Astrocyte (in vitro differentiated cells and primary cell): ENCODE data around the gene SLC35F5. TPM values are rescaled to one million over a fixed set of nuclear protein-coding genes. Genes with fewer than 3 reads are reported as not detected.
"Not testable (repeated sequence)": the region's sequence is repeated elsewhere in the genome, so short reads cannot be mapped to it uniquely, and the experiment has no call there.

Experiments used
- DNase-seq: peaks from one replicate; pipeline ENCODE4 v3.0.0-alpha.2; 2010; ENCODE audit warnings: low read depth
- FAIRE-seq: peaks from 2 replicates; lab custom pipeline; 2011; peaks lifted over from hg19 to GRCh38; lab: Jason Lieb, UNC
- H2AFZ ChIP-seq: 2 replicates; pipeline ENCODE4 v1.6.0; 2012; ENCODE audit warnings: low read depth, low read length, inconsistent platforms
- H3K27ac ChIP-seq: 2 replicates; pipeline ENCODE4 v1.5.1; 2011; ENCODE audit warnings: low read depth, low read length, inconsistent platforms
- H3K27me3 ChIP-seq: 2 replicates; pipeline ENCODE4 v1.6.0; 2011; ENCODE audit warnings: low read length, inconsistent platforms; ENCODE audit not compliant: insufficient read depth
- H3K36me3 ChIP-seq: 2 replicates; pipeline ENCODE4 v1.5.1; 2011; ENCODE audit warnings: low read length, inconsistent platforms; ENCODE audit not compliant: insufficient read depth
- H3K4me1 ChIP-seq: 2 replicates; pipeline ENCODE4 v1.5.1; 2011; ENCODE audit warnings: low read length, inconsistent platforms; ENCODE audit not compliant: insufficient read depth
- H3K4me2 ChIP-seq: 2 replicates; pipeline ENCODE4 v1.6.0; 2012; ENCODE audit warnings: low read length, inconsistent platforms
- H3K4me3 ChIP-seq: 2 replicates; pipeline ENCODE4 v1.5.1; 2011; ENCODE audit warnings: low read depth, mild to moderate bottlenecking, low read length, inconsistent platforms; ENCODE audit not compliant: insufficient read depth
- H3K79me2 ChIP-seq: 2 replicates; pipeline ENCODE4 v1.6.0; 2012; ENCODE audit warnings: mild to moderate bottlenecking, low read length, inconsistent platforms; ENCODE audit not compliant: insufficient read depth
- H3K9ac ChIP-seq: 2 replicates; pipeline ENCODE4 v1.6.0; 2012; ENCODE audit warnings: mild to moderate bottlenecking, low read length, inconsistent platforms
- H3K9me3 ChIP-seq: 2 replicates; pipeline ENCODE4 v1.5.1; 2012; ENCODE audit warnings: low read depth, mild to moderate bottlenecking, low read length, inconsistent platforms; ENCODE audit not compliant: insufficient read depth
- H4K20me1 ChIP-seq: 2 replicates; pipeline ENCODE4 v1.6.0; 2012; ENCODE audit warnings: low read length, inconsistent platforms; ENCODE audit not compliant: insufficient read depth
- H3K27ac Mint-ChIP-seq: one replicate; pipeline ENCODE4 v1.8.0; 2021; ENCODE audit warnings: mild to moderate bottlenecking, mixed read lengths; ENCODE audit not compliant: unreplicated experiment
- H3K27me3 Mint-ChIP-seq: one replicate; pipeline ENCODE4 v1.8.0; 2021; ENCODE audit warnings: low read depth, mixed read lengths; ENCODE audit not compliant: unreplicated experiment
- H3K36me3 Mint-ChIP-seq: one replicate; pipeline ENCODE4 v1.8.0; 2021; ENCODE audit warnings: low read depth, mixed read lengths; ENCODE audit not compliant: unreplicated experiment
- H3K4me1 Mint-ChIP-seq: one replicate; pipeline ENCODE4 v1.8.0; 2021; ENCODE audit warnings: low read depth, mixed read lengths; ENCODE audit not compliant: unreplicated experiment
- H3K4me3 Mint-ChIP-seq: one replicate; pipeline ENCODE4 v1.8.0; 2021; ENCODE audit warnings: mild to moderate bottlenecking, moderate library complexity, mixed read lengths; ENCODE audit not compliant: unreplicated experiment
- H3K9me3 Mint-ChIP-seq: one replicate; pipeline ENCODE4 v1.8.0; 2021; ENCODE audit warnings: mild to moderate bottlenecking, mixed read lengths; ENCODE audit not compliant: unreplicated experiment
- CTCF ChIP-seq: IDR thresholded peaks from 2 replicates; pipeline ENCODE4 v1.5.1; 2011; ENCODE audit warnings: low read depth, mild to moderate bottlenecking, inconsistent platforms, low read length, moderate library complexity; ENCODE audit not compliant: insufficient read depth
- EZH2 ChIP-seq: IDR thresholded peaks from 2 replicates; pipeline ENCODE4 v1.6.1; 2012; ENCODE audit warnings: mild to moderate bottlenecking, low read length, inconsistent platforms; ENCODE audit not compliant: insufficient read depth
- total RNA-seq: library from RNA; stranded (reverse); gene quantifications from 2 replicates; pipeline ENCODE4 v1.2.1, GENCODE V29; 2021

Gene SLC35F5
- total RNA-seq, 1 donor from 2014 or later: 103 TPM

DNA sequence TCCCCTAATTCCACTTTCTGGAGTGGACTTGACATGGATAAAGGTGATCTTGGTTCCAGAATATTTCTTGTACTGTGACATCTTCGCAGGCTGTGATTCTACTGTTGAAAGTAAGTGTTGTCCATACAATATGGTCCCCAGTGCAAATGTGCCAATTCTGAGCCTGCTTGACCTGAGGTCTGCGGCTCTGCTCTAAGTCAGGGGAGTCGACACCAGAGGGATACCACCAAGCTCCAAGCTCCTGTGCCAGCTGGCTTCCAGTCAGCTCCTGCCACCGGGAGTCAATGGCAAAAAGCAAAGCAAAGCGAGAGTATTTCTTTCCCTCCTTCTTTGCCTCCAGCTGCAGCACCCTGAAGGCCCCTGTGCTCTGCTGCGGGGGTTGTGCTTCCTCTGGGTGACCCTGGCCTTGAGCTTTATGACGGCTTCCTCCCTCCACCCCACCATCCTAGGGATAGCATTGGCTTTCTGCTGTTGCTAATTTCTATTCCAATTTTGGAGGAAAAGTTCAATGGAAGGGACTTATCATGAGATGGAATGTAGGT lies 50.4 kb downstream of the SLC35F5 start:
- Histone ChIP-seq H3K9me3 (no peaks in the 10 kb centered on the region), H3K27me3 (no peaks in the 10 kb centered on the region), H2AFZ (no peak overlapping the region), H3K4me1 (no peaks in the 10 kb centered on the region), H3K9ac (no peak overlapping the region), H3K27ac (no peak overlapping the region), H4K20me1 (no peaks in the 10 kb centered on the region), H3K4me2 (no peak overlapping the region), H3K79me2 (no peaks in the 10 kb centered on the region), H3K36me3 (no peaks in the 10 kb centered on the region), H3K4me3 (no peak overlapping the region)
- TF ChIP-seq CTCF (no peak), EZH2 (no peak)
- no peak for FAIRE-seq
- no peaks in the 10 kb centered on the region for H3K27me3 Mint-ChIP-seq
- no peak for DNase-seq
- H3K36me3 Mint-ChIP-seq: no peaks in the 10 kb centered on the region
- H3K4me1 Mint-ChIP-seq: no peaks in the 10 kb centered on the region
- H3K27ac Mint-ChIP-seq: no peak overlapping the region
- no peaks in the 10 kb centered on the region for H3K9me3 Mint-ChIP-seq
- no peak overlapping the region for H3K4me3 Mint-ChIP-seq

GRCh38 chr2:113704300-113704993 lies 52.0 kb downstream of the SLC35F5 start:
- H3K27ac ChIP-seq, H3K4me3 ChIP-seq, H3K4me1 Mint-ChIP-seq, H3K9ac ChIP-seq, H3K79me2 ChIP-seq, H3K4me2 ChIP-seq, H3K27ac Mint-ChIP-seq, H3K36me3 ChIP-seq, H3K9me3 ChIP-seq, H3K4me3 Mint-ChIP-seq, H2AFZ ChIP-seq, H3K36me3 Mint-ChIP-seq, H3K27me3 ChIP-seq, DNase-seq, FAIRE-seq, H3K27me3 Mint-ChIP-seq, H3K9me3 Mint-ChIP-seq, H4K20me1 ChIP-seq, H3K4me1 ChIP-seq: not testable (repeated sequence)

GRCh38 chr2:113703386-113704299 lies 52.8 kb downstream of the SLC35F5 start:
- H3K27me3 Mint-ChIP-seq: no peaks in the 10 kb centered on the region
- no peak overlapping the region for H3K4me3 Mint-ChIP-seq
- FAIRE-seq: no peak

More at GRCh38 chr2:113703386-113704299, 52.8 kb downstream of the SLC35F5 start:
- H3K4me1 Mint-ChIP-seq: no peaks in the 10 kb centered on the region
- H3K4me1 ChIP-seq: no peaks in the 10 kb centered on the region
- H3K27ac Mint-ChIP-seq: no peak overlapping the region
- no peaks in the 10 kb centered on the region for H3K9me3 ChIP-seq
- H3K27me3 ChIP-seq: no peaks in the 10 kb centered on the region
- H4K20me1 ChIP-seq: no peaks in the 10 kb centered on the region
- H3K36me3 Mint-ChIP-seq: no peaks in the 10 kb centered on the region
- no peaks in the 10 kb centered on the region for H3K79me2 ChIP-seq
- DNase-seq: no peak
- no peak overlapping the region for H3K27ac ChIP-seq
- TF ChIP-seq CTCF (no peak), EZH2 (no peak)
- no peak overlapping the region for H3K4me2 ChIP-seq
- H3K36me3 ChIP-seq: no peaks in the 10 kb centered on the region
- H3K4me3 ChIP-seq: no peak overlapping the region
- peaks cover 4% of the 10 kb centered on the region for H3K9me3 Mint-ChIP-seq
- no peak overlapping the region for H3K9ac ChIP-seq
- H2AFZ ChIP-seq: no peak overlapping the region
